Measurements from ENCODE around the gene LDLRAD4. TPM values are rescaled to one million over a fixed set of nuclear protein-coding genes. Genes with fewer than 3 reads are reported as not detected.

The LDLRAD4 gene
- total RNA-seq, 4 donors from 2014 or later, result 23.9 to 38.3 (median 27.0) TPM

DNA sequence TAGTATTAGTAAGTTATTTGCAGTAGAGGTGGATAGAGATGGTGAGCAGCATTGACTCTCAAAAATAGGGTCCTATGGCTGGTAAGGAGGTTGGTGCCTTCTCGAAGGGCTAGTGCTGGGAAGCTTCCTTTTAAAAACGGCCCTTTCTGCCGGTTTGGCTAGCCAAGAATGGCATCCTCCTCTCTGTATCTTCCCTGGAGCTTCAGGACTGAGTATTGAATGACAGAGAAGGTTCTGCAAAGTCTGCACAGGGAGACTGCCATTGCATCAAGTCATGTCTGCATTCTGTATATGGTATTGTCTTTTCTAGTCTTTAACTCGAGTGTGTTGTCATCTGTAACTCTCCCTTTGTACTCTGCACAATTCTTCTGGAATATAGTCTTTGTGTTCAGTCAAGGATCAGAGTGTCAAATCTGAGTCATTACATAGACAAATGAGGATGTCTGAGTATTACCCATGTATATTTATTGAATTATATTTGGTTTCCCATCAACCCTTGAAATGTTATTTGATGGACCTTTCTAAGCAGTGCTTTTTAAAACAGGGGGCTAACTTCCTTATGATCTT lies 1.1 kb downstream of the LDLRAD4 start:
- ATAC-seq (ENCODE audit: low FRiP score) (no peak), DNase-seq (ENCODE audit: low spot score) (no peak)
- TF ChIP-seq, protein P1, sequence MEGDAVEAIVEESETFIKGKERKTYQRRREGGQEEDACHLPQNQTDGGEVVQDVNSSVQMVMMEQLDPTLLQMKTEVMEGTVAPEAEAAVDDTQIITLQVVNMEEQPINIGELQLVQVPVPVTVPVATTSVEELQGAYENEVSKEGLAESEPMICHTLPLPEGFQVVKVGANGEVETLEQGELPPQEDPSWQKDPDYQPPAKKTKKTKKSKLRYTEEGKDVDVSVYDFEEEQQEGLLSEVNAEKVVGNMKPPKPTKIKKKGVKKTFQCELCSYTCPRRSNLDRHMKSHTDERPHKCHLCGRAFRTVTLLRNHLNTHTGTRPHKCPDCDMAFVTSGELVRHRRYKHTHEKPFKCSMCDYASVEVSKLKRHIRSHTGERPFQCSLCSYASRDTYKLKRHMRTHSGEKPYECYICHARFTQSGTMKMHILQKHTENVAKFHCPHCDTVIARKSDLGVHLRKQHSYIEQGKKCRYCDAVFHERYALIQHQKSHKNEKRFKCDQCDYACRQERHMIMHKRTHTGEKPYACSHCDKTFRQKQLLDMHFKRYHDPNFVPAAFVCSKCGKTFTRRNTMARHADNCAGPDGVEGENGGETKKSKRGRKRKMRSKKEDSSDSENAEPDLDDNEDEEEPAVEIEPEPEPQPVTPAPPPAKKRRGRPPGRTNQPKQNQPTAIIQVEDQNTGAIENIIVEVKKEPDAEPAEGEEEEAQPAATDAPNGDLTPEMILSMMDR (IDR thresholded peaks at IDR 0.05), result no peak

DNA sequence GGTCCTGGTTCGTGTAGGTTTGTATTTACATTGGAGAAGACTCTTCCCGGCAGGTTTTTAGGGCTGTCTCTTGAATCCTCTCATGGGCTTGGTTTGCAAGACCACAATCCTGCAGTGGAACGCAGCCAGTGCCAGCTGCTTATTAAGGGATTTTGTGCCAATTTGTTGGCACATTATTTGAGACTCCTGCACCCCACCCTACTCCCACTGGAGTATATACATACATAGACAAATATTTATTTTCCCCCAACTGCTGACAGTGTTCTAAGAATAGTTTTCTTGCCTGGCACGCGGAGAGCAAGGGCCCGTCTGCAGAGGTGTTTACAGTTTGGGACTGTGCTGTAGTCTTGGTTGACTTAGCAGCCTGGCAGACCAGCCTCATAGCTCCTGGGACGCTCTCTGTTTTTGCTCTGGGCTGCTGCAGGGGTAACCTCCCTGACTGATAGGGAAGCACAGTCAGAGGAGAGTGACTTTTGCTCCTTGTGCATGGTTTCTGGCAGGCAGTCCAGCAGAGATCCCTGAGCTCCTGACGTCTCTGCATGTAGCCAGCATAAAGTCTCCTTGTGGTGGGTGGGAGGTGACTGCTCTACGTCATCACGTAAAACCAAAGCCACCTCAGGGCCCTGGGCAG lies 1.9 kb downstream of the LDLRAD4 start:
- no peak for DNase-seq (ENCODE audit: low spot score)
- TF ChIP-seq, protein P1 (IDR thresholded peaks at IDR 0.05), result no peak
- no peak for ATAC-seq (ENCODE audit: low FRiP score)

DNA sequence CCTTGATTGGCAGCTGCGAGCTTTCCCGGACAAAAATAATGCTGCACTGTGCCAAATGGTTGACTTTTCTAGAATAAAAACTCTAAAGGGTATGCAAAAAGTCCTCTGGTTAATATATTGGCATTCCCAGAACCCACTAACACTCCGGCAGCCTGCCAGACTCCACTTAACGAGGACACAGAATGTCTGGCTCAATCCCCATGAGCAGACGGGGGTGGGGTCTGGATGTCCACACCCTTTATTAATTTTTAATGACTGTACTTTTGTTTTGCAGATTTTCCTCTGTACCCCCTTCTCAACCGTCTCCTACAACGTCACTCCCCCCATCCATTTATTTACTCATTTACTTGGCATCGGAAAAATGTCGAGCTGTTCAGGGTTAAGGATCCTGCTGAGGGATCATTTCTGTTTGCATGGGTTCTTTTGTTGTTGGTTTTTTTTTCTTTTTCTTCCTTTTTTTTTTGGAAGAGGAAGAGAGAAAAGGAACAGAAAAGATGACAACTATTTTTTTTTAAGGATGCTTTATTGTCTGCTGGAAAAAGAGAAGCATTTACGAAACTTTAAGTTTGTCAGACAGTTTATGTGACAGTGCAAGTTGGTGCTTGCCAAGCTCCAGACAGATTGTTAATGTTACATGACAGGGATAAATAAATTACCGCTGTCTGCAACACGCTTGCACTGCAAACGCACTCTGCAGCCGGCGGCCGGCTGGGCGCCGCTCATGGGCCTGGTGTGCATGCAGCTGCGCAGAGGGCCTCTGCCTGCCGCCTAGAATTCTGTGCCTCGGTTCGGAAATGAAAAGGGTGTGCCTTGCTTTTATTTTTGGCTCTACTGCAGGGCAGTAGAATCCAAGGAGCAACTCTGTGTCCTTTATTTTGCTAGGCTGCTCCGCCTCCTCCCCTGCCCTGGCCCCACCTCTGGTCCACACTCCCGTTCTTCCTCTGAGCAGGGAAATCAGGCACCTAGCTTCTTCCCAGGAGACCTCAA lies 3.6 kb downstream of the LDLRAD4 start:
- TF ChIP-seq, protein P1 (IDR thresholded peaks at IDR 0.05), result no peak
- peak; percentile 28 for ATAC-seq (ENCODE audit: low FRiP score)
- DNase-seq (ENCODE audit: low spot score), result no peak

DNA sequence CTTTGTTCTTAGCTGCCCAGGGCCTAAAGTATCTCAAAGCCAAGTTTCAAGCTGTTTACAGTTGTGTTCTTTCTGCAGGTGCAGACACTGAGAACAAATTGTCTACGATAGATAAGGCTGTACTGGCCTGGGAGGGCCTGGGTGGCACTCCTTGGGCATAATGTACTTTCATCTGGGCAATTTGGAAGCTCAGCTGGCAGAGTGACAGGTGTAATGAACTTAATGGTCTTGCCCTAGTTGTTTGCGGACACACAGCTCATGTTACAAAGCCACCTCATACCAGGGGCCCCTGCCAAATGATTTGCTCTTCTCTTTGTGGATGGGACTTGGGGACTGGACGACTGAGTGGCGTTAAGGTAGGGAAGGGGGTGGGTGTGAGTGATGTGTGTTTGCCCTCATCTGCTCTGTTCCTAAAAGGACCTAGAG lies 4.3 kb downstream of the LDLRAD4 start:
- DNase-seq (ENCODE audit: low spot score) (no peak), ATAC-seq (ENCODE audit: low FRiP score) (no peak)
- TF ChIP-seq, protein P1 (IDR thresholded peaks at IDR 0.05), result no peak

DNA sequence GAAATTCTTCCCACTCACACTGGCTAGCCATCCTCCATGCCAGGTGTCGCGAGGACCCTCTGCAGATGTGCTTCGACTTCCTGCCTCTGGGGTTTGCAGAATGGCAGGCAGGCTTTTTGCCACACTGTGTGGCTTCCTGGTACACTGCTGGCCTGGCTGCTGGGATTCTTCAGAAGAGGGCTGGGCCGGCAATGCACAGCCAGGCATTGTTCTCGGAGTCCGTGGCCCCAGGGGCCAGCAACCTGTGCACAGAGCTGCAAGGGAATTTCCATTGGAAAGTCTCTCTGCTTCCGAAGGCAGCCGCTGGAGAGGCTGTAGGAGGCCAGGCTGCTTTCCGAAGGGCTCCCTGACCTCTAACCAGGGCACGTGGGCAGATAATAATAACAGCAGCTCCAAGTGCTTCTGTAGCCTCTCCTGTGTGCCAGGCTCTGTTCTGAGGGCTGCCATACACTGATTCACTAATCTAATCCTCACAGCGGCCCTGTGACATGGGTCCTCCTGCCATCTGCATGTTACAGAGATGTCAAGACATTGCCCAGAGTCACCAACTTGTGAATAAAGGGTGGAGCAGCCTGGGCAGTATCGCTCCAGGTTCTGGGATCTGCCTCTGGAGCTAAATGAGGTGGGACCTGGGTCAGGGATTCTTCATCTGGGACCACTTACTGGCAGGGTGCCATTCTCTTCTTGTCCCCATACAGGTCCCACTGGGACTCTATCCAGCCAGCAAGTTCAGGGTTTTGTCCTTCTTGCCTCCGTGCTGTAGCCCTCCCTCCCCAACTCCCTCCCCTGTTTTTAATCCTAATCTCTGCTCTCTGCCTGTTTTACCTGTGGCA lies 5.0 kb downstream of the LDLRAD4 start:
- TF ChIP-seq, protein P1 (IDR thresholded peaks at IDR 0.05), result no peak
- ATAC-seq (ENCODE audit: low FRiP score) (no peak), DNase-seq (ENCODE audit: low spot score) (no peak)

GRCh38 chr18:13225261-13225660 lies 6.7 kb downstream of the LDLRAD4 start:
- ATAC-seq (ENCODE audit: low FRiP score) (no peak), DNase-seq (ENCODE audit: low spot score) (no peak)
- TF ChIP-seq, protein P1 (IDR thresholded peaks at IDR 0.05), result no peak
